Caki2 (cell line): ENCODE data around the gene DPF3. TPM values are rescaled to one million over a fixed set of nuclear protein-coding genes. Genes with fewer than 3 reads are reported as not detected.
"Not testable (repeated sequence)": the region's sequence is repeated elsewhere in the genome, so short reads cannot be mapped to it uniquely, and the experiment has no call there.

Experiments
- DNase-seq: peaks from one replicate; pipeline ENCODE4 v3.0.0-alpha.2; 2015; ENCODE audit warnings: low read depth
- in situ Hi-C: cut with HindIII; loops from 2 replicates; pipeline ENCODE4 v1.10.0; 2016; ENCODE audit warnings: low sequenced_read_pairs, low pct_unique_long_range_greater_than_20kb, mixed read lengths
- total RNA-seq: library from RNA; depleted of rRNA; stranded (reverse); fragments of >200 nt; shearing (Covaris generic); gene quantifications from 2 replicates; pipeline ENCODE4 v1.2.3, GENCODE V29; 2014; ENCODE audit warnings: low replicate concordance

The DPF3 gene
- total RNA-seq, 1 experiment from 2014 or later: not detected

GRCh38 chr14:72884386-72884785 lies 9.5 kb downstream of the DPF3 start:
- in situ Hi-C loops: no loop called here
- no peak for DNase-seq

GRCh38 chr14:72883961-72884360 lies 9.9 kb downstream of the DPF3 start:
- no peak for DNase-seq
- in situ Hi-C loops: no loop called here

- DNase-seq: no peak
- in situ Hi-C loops: no loop called here
Observed at GRCh38 chr14:72883109-72883508, 10.8 kb downstream of the DPF3 start.

- in situ Hi-C loops: no loop called here
- DNase-seq: no peak
Observed at GRCh38 chr14:72882463-72882862, 11.4 kb downstream of the DPF3 start.

- in situ Hi-C loops: no loop called here
- no peak for DNase-seq
Observed at GRCh38 chr14:72882047-72882446, 11.9 kb downstream of the DPF3 start.

- DNase-seq: no peak
- in situ Hi-C loops: no loop called here
Observed at GRCh38 chr14:72881543-72881942, 12.4 kb downstream of the DPF3 start.

- in situ Hi-C loops: no loop called here
Observed at GRCh38 chr14:72880820-72881219, 13.1 kb downstream of the DPF3 start.

GRCh38 chr14:72880164-72880563 lies 13.7 kb downstream of the DPF3 start:
- DNase-seq: no peak
- in situ Hi-C loops: no loop called here

More at GRCh38 chr14:72880820-72881219, 13.1 kb downstream of the DPF3 start:
- no peak for DNase-seq

- in situ Hi-C loops: no loop called here
- DNase-seq: no peak
Observed at GRCh38 chr14:72879431-72879830, 14.5 kb downstream of the DPF3 start.

- DNase-seq: no peak
- in situ Hi-C loops: no loop called here
Observed at GRCh38 chr14:72878746-72879145, 15.2 kb downstream of the DPF3 start.

- in situ Hi-C loops: no loop called here
- DNase-seq: no peak
Observed at GRCh38 chr14:72876710-72877063, 17.2 kb downstream of the DPF3 start.

GRCh38 chr14:72876005-72876709 lies 17.7 kb downstream of the DPF3 start:
- in situ Hi-C loops: no loop called here
- no peak for DNase-seq

GRCh38 chr14:72870878-72871277 lies 23.0 kb downstream of the DPF3 start:
- in situ Hi-C loops, DNase-seq: not testable (repeated sequence)

GRCh38 chr14:72869407-72870329 lies 24.2 kb downstream of the DPF3 start:
- in situ Hi-C loops: no loop called here
- DNase-seq: no peak

- in situ Hi-C loops: no loop called here
- DNase-seq: no peak
Observed at GRCh38 chr14:72868500-72868899, 25.4 kb downstream of the DPF3 start.

GRCh38 chr14:72864712-72865365 lies 29.1 kb downstream of the DPF3 start:
- in situ Hi-C loops: no loop called here
- no peak for DNase-seq

- in situ Hi-C loops: no loop called here
- DNase-seq: no peak
Observed at GRCh38 chr14:72863216-72864006, 30.5 kb downstream of the DPF3 start.

- no peak for DNase-seq
- in situ Hi-C loops: no loop called here
Observed at GRCh38 chr14:72856530-72857266, 37.2 kb downstream of the DPF3 start.
